RWPE1 (cell line): ENCODE data around the gene ST3GAL5.

Experiments
- CTCF ChIA-PET: fragments of 350-600 bp; sonication (Branson Sonifier 250); formaldehyde crosslinking; extraction: SDS; loops from one replicate; lab custom pipeline; 2021; lab: Yijun Ruan, JAX
- POLR2A ChIA-PET: fragments of 400-600 bp; formaldehyde crosslinking; extraction: SDS; loops from one replicate; lab custom pipeline; 2020; ENCODE audit warnings: antibody characterized with exemption; ENCODE audit not compliant: low non-redundant PET; lab: Yijun Ruan, JAX
- DNase-seq: peaks from one replicate; pipeline ENCODE4 v3.0.0; 2012; ENCODE audit warnings: low spot score
- H3K27ac ChIP-seq: fragments of 450-650 bp; 2 replicates; pipeline ENCODE4 v1.5.1; 2017
- TF ChIP-seq, protein P1 (sequence below): fragments of 450-650 bp; conservative IDR thresholded peaks from 2 replicates; pipeline ENCODE4 v1.5.1; 2017; ENCODE audit warnings: low read depth, mild to moderate bottlenecking

The ST3GAL5 gene

GRCh38 chr2:85787282-85787980 lies 101.4 kb downstream of the ST3GAL5 start:
- no peak overlapping the region for H3K27ac ChIP-seq
- POLR2A ChIA-PET: no interaction called here
- DNase-seq: no peak
- TF ChIP-seq, protein P1, sequence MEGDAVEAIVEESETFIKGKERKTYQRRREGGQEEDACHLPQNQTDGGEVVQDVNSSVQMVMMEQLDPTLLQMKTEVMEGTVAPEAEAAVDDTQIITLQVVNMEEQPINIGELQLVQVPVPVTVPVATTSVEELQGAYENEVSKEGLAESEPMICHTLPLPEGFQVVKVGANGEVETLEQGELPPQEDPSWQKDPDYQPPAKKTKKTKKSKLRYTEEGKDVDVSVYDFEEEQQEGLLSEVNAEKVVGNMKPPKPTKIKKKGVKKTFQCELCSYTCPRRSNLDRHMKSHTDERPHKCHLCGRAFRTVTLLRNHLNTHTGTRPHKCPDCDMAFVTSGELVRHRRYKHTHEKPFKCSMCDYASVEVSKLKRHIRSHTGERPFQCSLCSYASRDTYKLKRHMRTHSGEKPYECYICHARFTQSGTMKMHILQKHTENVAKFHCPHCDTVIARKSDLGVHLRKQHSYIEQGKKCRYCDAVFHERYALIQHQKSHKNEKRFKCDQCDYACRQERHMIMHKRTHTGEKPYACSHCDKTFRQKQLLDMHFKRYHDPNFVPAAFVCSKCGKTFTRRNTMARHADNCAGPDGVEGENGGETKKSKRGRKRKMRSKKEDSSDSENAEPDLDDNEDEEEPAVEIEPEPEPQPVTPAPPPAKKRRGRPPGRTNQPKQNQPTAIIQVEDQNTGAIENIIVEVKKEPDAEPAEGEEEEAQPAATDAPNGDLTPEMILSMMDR: no peak
- CTCF ChIA-PET: no interaction called here
